Epithelial cell of esophagus (primary cell): Measurements from ENCODE around the gene SOX15.

Source experiments
- DNase-seq: peaks from one replicate; pipeline ENCODE4 v3.0.0; 2010; ENCODE audit warnings: low read depth
- H3K4me3 ChIP-seq: 2 replicates; pipeline ENCODE4 v1.5.1; 2011; ENCODE audit warnings: mild to moderate bottlenecking, low read length, control low read depth
- TF ChIP-seq, protein P1 (sequence below): IDR thresholded peaks from 2 replicates; pipeline ENCODE4 v1.5.1; 2011; ENCODE audit warnings: low read depth, mild to moderate bottlenecking, low read length, control low read depth, inconsistent platforms; ENCODE audit not compliant: insufficient read depth; ENCODE audit errors: missing control alignments

Gene SOX15

GRCh38 chr17:7589891-7590691 lies at the start of gene SOX15:
TSS of gene SOX15 (minus strand) at chr17:7590094. CDS start at chr17:7589676, 418 bp downstream.
- peak within 1 kb of the TSS; percentile 94 for H3K4me3 ChIP-seq
- TF ChIP-seq, protein P1, sequence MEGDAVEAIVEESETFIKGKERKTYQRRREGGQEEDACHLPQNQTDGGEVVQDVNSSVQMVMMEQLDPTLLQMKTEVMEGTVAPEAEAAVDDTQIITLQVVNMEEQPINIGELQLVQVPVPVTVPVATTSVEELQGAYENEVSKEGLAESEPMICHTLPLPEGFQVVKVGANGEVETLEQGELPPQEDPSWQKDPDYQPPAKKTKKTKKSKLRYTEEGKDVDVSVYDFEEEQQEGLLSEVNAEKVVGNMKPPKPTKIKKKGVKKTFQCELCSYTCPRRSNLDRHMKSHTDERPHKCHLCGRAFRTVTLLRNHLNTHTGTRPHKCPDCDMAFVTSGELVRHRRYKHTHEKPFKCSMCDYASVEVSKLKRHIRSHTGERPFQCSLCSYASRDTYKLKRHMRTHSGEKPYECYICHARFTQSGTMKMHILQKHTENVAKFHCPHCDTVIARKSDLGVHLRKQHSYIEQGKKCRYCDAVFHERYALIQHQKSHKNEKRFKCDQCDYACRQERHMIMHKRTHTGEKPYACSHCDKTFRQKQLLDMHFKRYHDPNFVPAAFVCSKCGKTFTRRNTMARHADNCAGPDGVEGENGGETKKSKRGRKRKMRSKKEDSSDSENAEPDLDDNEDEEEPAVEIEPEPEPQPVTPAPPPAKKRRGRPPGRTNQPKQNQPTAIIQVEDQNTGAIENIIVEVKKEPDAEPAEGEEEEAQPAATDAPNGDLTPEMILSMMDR = no peak
- peak; percentile 90 for DNase-seq

DNA sequence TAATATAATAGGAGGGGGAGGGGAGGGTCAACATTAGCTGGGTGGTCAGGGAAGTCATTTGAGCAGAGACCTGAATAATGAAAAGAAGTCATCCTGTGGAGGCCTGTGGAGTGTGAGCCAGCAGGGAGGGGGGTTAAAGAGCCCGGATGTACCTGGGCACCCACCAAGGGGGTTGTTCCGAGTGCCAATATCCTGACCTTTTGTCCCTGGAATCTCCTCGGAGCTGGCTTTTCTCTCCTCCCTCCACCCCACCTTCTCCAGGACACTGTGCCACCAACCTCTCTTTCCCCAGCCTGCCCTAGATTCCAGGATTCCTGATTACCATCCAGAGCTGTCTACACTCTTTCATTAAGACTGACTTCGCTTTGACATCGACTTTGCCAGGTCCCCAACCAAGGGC lies 46.3 kb upstream of the SOX15 start:
- H3K4me3 ChIP-seq = no peak overlapping the region
- TF ChIP-seq, protein P1 = no peak
- DNase-seq = no peak

DNA sequence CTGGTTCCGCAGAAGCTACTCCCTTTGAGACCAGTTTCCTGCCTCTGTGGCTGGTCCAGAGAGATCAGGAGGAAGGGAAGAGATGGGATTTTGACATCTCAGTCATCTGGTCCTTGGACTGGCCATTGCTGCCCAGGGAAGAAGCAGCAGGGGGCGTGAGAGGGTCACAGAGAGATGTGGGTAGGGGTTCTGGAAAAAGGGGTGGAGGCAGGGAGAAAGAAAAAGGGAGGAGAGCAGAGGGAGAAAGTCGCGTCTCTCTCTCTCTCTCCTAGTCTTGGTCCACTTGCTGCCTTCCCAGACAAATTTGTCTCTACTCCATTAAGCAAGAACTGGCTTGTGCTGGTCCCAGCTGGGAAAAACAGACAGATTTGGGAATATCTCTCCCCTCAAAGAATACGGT lies 44.5 kb upstream of the SOX15 start:
- TF ChIP-seq, protein P1 = peak; percentile 38
- DNase-seq = peak; percentile 23
- no peak overlapping the region for H3K4me3 ChIP-seq

DNA sequence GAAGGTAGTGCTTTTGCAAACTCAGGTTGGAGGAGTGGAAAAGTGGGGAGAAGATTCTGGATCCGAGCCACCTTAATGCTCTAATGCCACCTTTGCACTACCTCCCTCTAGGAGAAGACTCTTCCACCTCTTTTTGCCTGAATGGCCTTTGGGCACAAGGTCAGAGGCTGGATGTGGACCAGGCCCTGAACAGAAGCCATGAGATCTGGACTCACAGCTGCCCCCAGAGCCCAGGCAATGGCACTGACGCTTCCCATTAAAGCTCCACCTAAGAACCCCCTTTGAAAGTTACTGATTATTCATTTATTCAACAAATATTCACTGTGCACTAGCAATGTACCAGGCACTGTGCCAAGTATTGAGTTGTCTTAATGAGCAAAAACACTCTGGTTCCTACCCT lies 43.2 kb upstream of the SOX15 start:
- DNase-seq = no peak
- TF ChIP-seq, protein P1 = no peak

GRCh38 chr17:7632492-7632894 lies 42.6 kb upstream of the SOX15 start:
- TF ChIP-seq, protein P1 = peak; percentile 74
- H3K4me3 ChIP-seq = no peak overlapping the region
- DNase-seq = peak; percentile 74

More for the DNA sequence above, 43.2 kb upstream of the SOX15 start:
- no peak overlapping the region for H3K4me3 ChIP-seq

- DNase-seq = no peak
- H3K4me3 ChIP-seq = no peak overlapping the region
- TF ChIP-seq, protein P1 = no peak
Measured at GRCh38 chr17:7631398-7632380, 41.8 kb upstream of the SOX15 start.
